ENCODE results near the gene GNL2.
A peak's percentile ranks its signal among the peaks of the same experiment; 100 is the strongest.
"Not testable (repeated sequence)": the region's sequence is repeated elsewhere in the genome, so short reads cannot be mapped to it uniquely, and the experiment has no call there.

Gene GNL2

DNA sequence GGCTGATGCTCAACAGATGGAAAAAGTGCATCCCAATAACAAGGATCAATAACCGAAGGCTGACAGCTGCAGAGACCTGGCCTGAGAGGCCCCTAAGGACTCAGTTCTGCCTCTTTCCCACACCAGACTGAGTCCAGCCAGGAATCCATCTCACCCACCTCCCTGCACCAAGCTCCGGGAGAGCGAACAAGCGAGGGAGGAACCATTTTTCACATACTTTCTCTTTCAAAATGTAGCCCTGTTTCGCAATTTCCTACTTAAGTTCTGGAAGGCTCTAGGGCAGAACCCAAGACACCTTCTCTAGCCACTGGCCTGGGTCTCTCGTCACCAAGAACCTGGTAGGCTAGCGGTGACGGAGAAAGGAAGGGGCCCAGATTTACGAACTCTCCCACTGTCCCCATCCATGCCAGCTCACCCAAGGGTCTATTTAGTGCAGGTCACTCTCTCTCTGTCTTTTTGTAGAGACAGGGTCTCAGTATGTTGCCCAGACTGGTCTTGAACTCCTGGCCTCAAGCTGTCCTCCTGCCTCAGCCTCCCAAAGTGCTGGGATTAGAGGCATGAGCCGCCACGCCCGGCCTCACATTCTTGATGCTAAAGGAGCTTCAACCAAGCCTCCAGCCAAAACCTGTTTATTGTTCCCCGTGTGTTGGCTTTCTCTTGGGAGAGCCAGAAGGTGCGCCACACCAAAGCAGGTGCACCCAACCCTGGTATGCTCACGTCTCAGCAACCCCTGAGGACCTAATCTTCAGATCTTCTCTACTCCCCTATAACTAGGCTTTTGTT is 10.9 kb upstream of the GNL2 start:
- no peak for DNase-seq (ENCODE audit: low spot score)

DNA sequence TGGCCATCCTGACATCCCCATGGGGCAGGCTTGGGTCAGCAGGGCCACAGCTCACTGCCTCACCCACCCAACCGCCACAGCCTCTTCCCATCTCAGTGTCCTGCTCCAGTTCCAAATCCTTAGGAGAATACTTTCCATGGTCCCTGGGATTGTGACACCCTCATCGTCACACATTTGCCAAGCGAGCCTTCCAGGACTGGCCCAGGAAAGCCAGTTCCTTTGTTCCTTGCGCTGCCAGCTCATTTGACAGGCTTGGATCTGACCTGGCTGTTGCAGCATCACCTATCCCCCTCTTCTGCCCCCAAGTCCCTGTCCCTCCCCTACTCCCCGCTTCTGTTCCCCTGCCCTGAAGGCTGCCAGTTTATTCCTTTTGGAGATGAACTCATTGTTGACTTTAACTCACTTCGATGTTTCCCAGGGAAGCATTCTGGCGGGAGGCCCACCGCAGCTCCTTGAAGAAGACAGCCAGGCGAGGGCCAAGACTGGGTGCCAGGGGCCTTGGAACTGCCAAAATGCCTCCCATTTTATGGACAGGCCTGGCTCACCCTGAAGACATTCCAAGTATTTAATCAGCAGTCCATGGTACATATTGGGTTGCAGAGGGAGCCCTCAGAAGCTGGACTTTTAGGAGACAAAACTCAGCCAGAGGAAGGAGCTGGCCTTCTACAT is 10.2 kb upstream of the GNL2 start:
- DNase-seq (ENCODE audit: low spot score): no peak

DNA sequence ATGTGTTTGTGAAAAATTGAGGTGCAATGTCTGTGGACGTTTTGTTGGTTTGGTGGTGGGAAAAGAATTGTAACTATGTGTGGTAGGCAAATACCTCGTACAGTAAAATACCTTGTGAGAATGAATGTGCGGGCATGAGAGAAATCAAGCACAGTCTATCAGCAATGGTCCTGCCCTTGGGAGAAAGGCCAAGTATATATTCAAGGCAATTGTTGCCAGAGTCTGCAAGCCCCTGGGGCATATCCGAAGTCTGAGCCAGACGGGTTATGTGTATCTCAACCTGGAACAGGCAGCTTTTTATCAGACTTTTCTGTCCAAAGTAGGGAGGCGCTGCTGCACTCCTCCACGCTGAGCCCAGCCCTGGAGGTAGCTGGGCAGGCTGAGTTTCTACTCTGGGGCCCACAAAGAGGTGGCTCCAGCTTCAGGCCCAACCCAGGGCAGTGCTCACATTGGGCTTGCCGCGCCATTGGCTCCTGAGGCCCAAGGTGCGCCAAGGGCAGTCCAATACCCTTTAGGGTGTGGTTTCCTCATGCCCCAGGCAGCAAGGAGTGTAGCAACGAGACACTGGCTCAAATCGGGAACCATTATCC is 9.4 kb upstream of the GNL2 start:
- DNase-seq (ENCODE audit: low spot score): no peak

DNA sequence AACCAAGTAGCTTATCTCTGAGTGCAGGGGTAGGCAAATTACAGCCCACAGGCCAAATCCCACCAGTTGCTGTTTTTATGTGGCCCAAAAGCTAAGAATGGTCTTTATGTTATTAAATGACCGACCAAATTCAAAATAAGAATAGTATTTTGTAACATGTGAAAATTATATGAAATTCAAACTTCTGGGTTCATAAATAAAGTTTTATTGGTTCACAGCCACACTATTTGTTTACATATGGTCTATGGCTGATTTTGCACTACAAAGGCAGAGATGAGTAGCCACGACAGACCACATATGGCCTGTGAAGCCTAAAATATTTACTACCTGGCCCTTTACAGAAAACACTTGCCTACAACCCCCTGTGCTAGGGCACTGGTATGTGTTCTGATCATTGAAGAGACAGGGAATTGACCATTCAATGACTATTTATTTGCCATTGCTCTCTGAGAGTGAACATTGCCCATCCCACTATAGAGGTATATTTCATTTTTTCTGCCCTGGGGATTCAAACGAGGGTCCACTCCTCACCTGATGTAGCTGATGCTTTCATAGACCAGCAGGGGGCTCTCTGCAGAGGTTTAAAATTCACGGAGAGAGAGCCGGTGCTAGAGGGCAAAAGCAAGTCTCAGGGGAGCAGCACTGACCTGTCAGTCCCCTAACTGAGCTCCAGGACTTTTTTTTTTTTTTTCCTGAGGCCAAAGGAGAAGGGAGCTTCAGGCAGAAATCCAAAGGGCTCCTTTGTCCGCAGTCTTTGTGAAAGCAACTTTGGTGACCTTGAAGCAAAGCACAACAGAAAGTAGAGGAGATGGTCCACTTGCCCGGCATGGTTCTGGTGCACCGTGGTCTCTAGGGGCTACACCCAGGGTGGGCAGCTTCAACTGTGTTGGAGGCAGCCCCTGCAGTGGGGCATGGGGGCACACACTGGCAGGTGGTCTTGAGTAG is 7.3 kb upstream of the GNL2 start:
- DNase-seq (ENCODE audit: low spot score): peak; percentile 47

DNA sequence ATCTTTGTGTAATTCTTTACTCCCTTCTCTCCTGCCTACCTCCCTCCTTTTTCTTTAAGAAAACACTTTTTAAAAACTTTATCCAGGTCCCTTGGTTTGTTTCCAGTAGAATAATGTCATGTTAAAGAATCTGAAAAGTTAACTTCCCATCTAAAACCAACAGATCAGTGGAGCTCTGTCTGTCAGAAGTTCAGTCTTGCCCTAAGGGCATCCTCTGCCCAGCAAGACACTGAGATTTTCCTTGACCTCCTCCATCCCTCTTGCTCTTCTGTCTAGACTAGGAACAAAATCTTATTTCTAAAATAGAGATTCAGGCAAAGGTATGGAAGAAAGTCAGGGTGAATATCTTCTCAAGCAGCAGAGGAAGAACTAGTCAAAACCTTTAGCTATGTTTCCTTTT is 5.7 kb upstream of the GNL2 start:
- DNase-seq (ENCODE audit: low spot score): no peak

DNA sequence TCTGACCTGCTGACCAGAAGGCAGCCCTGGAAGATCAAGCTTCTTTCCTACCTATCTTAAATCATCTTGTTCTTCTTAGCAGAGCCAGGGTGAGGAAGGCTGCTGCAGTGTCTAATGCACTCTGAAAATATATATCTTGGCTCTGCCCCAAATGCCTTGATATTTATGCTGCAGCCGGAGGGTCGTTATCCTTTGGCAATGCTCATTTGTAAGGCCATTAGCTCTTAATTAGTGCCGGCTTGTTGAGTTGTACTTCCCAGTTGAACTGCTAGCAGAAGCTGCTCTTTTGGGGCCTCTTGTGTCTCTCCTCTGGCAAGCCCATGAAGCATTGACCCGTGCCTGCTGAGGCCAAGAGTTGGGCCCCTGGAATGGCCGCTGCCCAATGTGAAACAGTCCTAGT is 4.2 kb upstream of the GNL2 start:
- no peak for DNase-seq (ENCODE audit: low spot score)

DNA sequence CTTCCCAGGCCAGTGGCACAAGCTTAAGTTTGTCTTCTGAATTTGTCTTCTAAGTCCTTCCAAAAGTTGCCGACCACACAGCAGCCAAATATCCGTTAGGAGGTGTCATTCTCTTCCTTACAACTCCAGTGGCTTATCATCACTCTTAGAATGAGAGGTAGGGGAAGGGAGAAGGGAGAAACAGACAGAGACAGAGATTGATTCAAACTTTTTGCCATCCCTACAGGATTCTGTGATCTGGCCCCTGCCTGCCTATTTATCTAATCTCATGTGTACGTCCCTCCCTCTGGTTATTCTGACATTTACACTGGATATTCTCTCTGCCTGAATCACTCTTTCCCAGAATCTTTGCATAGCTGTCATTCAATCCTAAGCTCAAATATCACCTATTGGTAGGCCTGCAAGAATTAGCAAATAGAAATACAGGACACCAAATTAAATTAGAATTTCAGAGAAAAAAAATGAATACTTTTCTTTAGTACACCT is 488 bp upstream of the GNL2 start:
- DNase-seq (ENCODE audit: low spot score): no peak

DNA sequence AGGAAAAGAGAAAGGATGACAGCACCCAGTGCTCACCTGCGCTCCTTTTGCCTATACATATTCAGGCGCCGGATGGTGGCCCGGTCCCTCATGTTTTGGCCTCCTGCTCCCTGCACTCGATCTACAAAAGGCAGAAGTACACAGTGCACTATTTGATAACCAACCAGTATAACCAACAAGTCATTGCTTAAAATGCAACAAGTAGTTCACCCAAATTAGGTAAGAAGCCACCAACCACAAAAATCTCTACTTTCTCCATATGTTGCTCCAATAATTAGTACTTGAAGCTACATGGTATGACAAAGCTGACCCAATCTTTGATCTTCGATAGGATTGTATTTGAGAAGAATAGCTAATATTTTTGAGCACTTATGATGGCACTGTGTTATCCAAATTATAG is 2.0 kb downstream of the GNL2 start:
- DNase-seq (ENCODE audit: low spot score): no peak

DNA sequence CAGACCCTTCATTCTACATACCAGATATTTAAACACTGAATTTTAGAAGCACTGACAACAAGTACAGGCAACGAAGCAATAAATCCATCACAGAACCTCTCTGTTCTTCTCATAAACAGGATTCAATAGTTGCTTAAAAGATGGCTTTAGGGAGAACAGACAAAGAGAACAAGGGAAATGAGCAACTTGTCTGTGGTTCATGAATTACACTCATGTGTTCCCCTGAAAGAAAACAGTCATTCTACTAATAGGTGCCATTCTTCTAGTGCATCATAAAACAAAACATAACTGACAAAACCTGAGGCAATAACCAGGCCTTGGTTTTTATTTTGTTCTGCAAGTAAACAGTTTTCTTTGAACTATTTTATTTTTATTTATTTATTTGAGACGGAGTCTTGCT is 6.8 kb downstream of the GNL2 start:
- no peak for DNase-seq (ENCODE audit: low spot score)

DNA sequence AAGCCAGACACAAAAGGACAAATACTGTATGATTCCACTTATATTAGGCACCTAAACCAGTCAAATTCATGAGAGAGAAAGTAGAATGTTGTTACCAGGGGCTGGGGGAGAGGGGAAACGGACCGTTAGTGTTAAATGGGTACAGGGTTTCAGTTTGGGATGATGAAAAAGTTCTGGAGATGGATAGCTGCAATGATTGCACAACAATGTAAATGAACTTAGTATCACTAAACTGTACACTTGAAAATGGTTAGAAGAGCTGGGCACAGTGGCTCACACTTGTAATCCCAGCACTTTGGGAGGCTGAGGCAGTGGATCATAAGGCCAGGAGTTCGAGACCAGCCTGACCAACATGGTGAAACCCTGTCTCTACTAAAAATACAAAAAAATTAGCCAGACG is 11.2 kb downstream of the GNL2 start:
- DNase-seq (ENCODE audit: low spot score): not testable (repeated sequence)

DNA sequence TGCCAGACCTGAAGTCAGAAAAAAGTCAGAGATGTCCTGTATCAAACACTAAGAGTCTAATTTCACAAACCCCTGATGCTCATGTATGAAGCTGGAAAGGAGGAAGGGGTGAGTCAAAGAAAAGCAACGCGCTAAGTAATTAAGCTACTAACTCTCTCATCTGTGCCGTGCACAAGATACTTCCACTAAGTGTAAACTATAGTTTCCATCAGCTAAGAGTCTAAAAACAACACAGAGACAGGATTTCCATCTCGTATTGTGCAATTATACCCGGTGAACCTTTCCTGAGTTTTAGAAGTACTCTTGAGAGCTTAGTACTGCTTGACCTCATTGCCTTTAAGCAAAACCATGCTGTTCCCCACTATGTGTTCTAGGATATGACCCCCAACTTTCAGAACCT is 20.0 kb downstream of the GNL2 start:
- DNase-seq (ENCODE audit: low spot score): no peak

DNA sequence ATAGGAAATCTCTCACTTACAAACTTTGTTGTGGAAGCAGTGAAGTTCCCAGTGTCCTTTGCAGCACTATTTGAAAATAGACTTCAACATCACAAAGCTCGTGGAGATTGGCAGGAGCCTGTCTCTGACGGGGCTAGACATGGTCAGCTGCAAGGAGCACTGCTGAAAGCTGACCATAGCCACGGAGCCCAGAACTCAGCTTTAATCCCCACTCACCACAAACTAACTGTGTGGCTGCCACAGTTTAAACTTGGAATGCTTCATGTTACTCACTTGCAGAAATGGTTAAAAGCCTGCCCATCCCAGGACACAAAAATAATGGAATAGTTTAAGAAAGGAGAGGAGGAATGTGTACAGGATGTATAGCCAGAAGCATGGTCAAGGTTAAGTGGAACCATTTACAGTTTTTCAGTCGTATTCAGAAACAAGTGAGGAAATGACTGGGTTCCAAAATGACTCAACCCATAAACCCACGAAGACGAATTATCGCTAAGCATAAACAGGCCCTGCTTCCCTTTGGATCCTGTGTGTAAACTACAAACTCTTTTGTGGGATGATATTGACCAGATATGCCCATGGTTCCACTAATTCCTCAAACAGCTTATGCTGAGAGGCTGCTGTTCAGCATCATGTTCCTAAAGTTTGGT is 20.8 kb downstream of the GNL2 start:
- peak; percentile 39 for DNase-seq (ENCODE audit: low spot score)

DNA sequence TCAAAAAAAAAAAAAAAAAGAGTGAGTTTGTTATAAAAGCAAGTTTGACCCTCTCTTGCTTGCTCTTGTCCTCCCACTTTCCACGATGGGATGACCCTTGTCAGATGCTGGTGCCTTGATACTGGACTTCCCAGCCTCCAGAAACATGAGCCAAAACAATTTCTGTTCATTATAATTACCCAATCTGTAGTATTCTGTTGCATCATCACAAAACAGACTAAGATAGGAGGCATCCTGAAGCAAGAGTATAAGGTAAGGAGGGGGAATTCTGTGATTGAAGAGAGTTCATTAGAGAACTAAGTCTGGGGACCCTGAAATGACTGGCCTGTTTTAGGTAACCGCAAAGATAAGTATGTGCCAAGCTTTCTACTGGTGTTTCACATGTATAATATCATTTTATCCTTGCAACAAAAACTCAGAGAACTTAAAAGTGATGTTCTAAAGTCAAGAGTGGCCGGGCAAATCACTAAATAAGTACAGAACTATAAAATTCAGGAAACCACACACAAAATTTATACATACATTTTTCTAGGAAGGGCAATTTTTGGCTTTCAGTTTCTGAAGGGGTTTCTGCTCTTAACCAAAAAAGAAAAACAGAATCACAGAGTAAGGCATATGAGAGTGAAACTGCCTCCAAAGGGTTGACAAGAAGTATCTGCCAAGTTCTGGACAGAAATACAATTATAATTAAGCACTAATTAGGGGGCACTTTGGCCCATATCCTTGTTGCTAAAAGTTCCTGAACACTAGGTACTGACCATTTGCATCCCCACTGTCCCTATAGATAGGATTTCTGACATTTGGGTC is 25.0 kb downstream of the GNL2 start:
- no peak for DNase-seq (ENCODE audit: low spot score)

DNA sequence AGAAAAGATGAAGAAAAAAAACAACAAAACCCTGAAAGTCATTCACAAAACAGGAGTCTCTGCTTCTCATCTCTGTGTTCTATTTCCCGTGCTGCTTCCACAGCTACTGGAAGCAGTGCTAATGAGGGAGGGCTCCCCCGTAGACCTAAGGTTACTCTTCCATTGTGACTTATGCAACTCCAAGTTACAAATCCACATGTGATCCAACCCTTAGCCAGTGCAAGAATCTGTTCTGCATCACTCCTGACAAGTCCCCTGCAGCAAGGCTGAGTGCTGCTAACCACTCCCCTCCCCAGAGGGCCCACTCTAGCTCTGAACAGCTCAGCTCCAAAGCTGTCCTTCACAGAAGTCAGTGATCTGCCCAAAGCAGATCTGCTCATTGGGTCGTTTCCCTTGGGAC is 28.7 kb downstream of the GNL2 start:
- DNase-seq (ENCODE audit: low spot score): no peak

DNA sequence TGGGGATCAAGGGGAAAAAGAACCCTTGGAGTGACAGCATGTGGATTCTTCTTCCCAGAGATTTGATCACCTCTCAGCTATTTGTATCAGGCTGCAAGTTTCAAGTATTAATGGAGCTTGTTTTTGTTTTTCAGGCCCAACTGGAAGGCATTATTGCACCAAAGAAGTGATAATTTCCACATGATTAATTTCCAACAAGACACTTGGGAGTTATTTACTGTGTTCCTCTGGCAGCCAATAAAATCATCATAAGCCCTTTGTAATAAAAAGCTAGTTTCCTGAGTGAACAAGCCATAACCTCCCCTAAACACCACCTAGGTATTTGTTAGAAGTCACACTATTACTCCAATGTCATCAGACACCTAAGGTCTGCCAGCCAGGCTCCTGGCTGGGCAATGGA is 30.8 kb downstream of the GNL2 start:
- no peak for DNase-seq (ENCODE audit: low spot score)

DNA sequence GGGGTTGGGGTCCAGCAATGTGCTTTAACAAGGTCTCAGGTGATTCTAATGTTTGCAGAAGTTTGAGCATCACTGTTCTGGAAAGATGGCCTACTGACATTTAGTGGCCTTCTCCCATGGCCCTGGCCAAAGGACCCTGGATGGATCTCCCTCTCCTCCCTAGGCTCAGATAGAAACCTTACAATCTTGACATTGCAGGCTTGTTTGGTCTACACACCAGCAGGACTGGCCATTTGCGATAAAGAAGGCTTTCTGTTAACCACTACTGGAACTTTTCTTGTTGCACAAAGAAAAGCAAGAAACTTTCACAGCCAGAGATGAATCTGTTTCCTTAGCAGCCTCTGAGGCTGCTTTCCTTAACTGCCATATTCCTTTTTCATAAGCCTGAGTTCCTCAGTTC is 32.8 kb downstream of the GNL2 start:
- DNase-seq (ENCODE audit: low spot score): no peak

DNA sequence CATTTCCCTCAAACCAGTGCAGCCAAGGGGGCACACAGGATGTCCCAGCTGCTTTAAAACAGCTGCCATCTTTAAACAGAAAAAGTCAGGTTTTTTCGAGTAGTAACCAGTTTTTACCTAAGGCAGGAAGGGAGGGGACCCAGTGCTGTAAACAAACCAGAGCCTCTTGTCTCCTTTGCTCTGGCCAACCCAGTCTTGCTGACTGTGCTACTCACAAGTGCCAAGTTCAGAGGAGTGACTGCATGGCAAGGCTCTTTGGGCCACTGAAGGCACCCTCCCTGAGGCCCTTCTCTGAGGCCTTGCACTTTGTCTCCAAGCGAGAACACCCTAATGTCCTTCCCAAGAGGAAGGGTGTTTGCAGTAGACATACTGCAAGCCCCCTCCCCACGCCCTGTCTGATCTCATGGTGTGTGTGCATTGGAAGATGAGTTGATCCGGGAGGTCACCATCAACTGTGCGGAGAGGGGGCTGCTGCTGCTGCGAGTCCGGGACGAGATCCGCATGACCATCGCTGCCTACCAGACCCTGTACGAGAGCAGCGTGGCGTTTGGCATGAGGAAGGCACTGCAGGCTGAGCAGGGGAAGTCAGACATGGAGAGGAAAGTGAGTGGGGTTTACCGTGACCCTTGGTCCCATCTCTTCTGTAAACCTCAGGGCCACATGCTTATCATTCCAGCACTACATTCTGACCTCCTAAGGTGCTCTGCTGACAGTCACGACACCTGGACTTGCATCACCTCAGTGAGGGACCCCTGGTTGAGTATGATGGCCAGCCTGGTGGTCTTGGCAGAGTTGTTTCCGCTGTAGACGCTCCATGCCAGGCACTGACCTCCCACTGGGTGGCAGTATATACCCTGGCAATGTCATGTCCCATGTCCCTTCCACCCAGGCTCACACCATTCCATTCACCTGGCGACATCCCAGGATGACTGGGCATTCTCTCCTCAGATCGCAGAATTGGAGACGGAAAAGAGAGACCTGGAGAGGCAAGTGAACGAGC is 34.3 kb downstream of the GNL2 start:
- peak; percentile 33 for DNase-seq (ENCODE audit: low spot score)

DNA sequence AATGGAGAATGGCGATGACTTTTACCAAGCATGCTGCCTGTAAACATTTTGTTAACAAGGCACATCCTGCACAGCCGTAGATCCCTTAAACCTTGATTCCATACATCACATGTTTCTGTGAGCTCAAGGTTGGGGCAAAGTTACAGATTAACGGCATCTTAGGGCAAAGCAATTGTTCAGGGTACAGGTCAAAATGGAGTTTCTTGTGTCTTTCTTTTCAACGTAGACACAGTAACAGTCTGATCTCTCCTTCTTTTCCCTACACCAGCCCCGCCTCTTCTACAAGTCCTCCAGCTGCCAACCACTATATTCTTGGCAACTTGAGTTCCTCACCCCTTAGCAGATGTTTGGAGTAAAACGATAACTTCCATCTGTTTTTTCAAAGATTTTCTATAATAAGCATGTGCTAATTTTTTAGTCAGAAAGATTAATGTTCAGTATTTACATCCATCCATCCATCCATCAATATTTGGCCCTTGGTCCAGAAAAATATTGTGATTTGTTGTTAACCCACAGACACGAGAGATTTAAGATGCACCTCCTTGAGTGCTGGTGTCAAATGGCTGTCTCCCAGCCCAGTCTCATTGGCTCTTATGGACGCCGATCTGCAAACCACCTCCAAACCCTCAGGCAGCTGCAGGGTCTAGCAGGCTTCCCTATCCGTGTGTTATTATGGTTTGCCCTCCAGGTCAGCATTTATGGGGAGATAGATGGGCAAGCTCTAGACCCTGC is 35.2 kb downstream of the GNL2 start:
- no peak for DNase-seq (ENCODE audit: low spot score)

DNA sequence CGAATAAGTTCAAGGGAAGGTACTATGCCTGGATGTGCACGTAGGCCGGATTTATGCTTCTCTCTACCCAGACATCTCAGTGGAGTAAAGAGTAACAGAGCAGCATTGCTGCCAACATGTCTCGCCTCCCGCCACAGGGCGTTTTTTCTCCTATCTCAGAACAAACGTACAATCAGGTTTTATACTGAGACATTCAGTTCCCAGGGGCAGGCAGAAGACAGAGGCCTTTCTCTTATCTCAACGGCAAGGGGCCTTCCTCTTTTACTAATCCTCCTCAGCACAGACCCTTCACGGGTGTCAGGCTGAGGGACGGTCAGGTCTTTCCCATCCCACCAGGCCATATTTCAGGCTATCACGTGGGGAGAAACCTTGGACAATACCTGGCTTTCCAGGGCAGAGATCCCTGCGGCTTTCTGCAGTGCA is 35.8 kb downstream of the GNL2 start:
- not testable (repeated sequence) for DNase-seq (ENCODE audit: low spot score)
